HepG2 (cell line): ENCODE data around the gene KPNA3. TPM values are rescaled to one million over a fixed set of nuclear protein-coding genes. Genes with fewer than 3 reads are reported as not detected.

Experiments
- ATAC-seq: fragments of 200-7000 bp; cut with Tn5 transposase; 3 replicates; pipeline ENCODE4 v1.9.1; 2020; ENCODE audit warnings: mild to moderate bottlenecking, moderate library complexity
- BruUV-seq: library from RNA; stranded (reverse); fragments of 400-500 nt; replicated peaks from 2 replicates; lab custom pipeline; 2021; lab: Mats Ljungman, UMichigan
- CTCF ChIA-PET: fragments of 300-600 bp; formaldehyde crosslinking; extraction: SDS; loops from one replicate; lab custom pipeline; 2021; ENCODE audit warnings: low total read pairs, inconsistent platforms, low intra/inter-chr PET ratio; lab: Yijun Ruan, JAX
- POLR2A ChIA-PET: fragments of 350-600 bp; sonication (Branson Sonifier 250); formaldehyde crosslinking; loops from one replicate; lab custom pipeline; 2020; ENCODE audit warnings: antibody characterized with exemption, inconsistent platforms; lab: Yijun Ruan, JAX
- DNase-seq: peaks from one replicate; pipeline ENCODE4 v3.0.0-alpha.2; 2015; ENCODE audit warnings: low spot score
- FAIRE-seq: peaks from 3 replicates; lab custom pipeline; 2011; peaks lifted over from hg19 to GRCh38; lab: Jason Lieb, UNC
- H2AFZ ChIP-seq: one replicate; pipeline ENCODE4 v1.6.1; 2011; ENCODE audit warnings: low read length, inconsistent platforms
- H3K27ac ChIP-seq: fragments of 300-600 bp; 3 replicates; pipeline ENCODE4 v1.8.0; 2011; ENCODE audit warnings: mixed run types, mild to moderate bottlenecking, mixed read lengths, low read length, inconsistent platforms; ENCODE audit not compliant: insufficient read depth; ENCODE audit errors: extremely low read length
- H3K27me3 ChIP-seq, 2 experiments: fragments of 200-600 bp in 1 of 2; 2 replicates in 1 of 2; 3 replicates in 1 of 2; pipeline versions ENCODE4 v1.6.0 to v1.8.0; 2011; ENCODE audit warnings: low read length in 2 of 2, mild to moderate bottlenecking in 2 of 2, moderate library complexity in 2 of 2, inconsistent platforms in 1 of 2; ENCODE audit not compliant: insufficient read depth in 2 of 2, control insufficient read depth in 1 of 2
- H3K36me3 ChIP-seq, 2 experiments: fragments of 200-600 bp in 1 of 2; replicated peaks in 1 of 2; 2 replicates in 1 of 2; 3 replicates in 1 of 2; pipeline versions ENCODE4 v1.5.1 to v1.8.0; 2011; ENCODE audit warnings: low read length in 2 of 2, inconsistent platforms in 1 of 2; ENCODE audit not compliant: insufficient read depth in 2 of 2, control insufficient read depth in 1 of 2
- H3K4me1 ChIP-seq: 2 replicates; pipeline ENCODE4 v1.5.1; 2012; ENCODE audit warnings: low read length, inconsistent platforms; ENCODE audit not compliant: insufficient read depth
- H3K4me2 ChIP-seq: 2 replicates; pipeline ENCODE4 v1.6.0; 2011; ENCODE audit warnings: low read depth, low read length, inconsistent platforms
- H3K4me3 ChIP-seq, 3 experiments: fragments of 200-600 bp in 1 of 3; sonication (generic), shearing (Covaris generic) in 1 of 3; replicated peaks in 1 of 3; 2 replicates each; pipeline ENCODE4 v1.5.1; 2011 to 2016; ENCODE audit warnings: low read length in 3 of 3, inconsistent platforms in 2 of 3, low read depth in 2 of 3, mild to moderate bottlenecking in 2 of 3, control low read depth in 1 of 3, mixed read lengths in 1 of 3; ENCODE audit not compliant: insufficient read depth in 1 of 3
- H3K79me2 ChIP-seq: one replicate; pipeline ENCODE4 v1.6.1; 2011; ENCODE audit warnings: low read length, inconsistent platforms; ENCODE audit not compliant: insufficient read depth
- H3K9ac ChIP-seq: 2 replicates; pipeline ENCODE4 v1.6.0; 2011; ENCODE audit warnings: mild to moderate bottlenecking, low read depth, low read length, inconsistent platforms; ENCODE audit not compliant: insufficient read depth
- H3K9me3 ChIP-seq: 2 replicates; pipeline ENCODE4 v1.5.1; 2012; ENCODE audit warnings: mild to moderate bottlenecking, low read length
- H4K20me1 ChIP-seq: 2 replicates; pipeline ENCODE4 v1.6.0; 2011; ENCODE audit warnings: inconsistent platforms, mild to moderate bottlenecking, low read length, moderate library complexity; ENCODE audit not compliant: insufficient read depth
- CCDC6 ChIP-seq: sonication (generic); formaldehyde crosslinking; IDR thresholded peaks from 2 replicates; pipeline ENCODE4 v1.8.1; 2022; ENCODE audit warnings: mild to moderate bottlenecking, missing genetic modification reagents, moderate library complexity
- FOXK1 ChIP-seq: sonication (generic); formaldehyde crosslinking; IDR thresholded peaks from 2 replicates; pipeline ENCODE4 v1.4.0; 2020; ENCODE audit warnings: low read depth, missing genetic modification reagents, borderline replicate concordance
- RBM39 ChIP-seq: fragments of 200-400 bp; formaldehyde crosslinking; IDR thresholded peaks from one replicate; pipeline ENCODE4 v1.6.1; 2018; ENCODE audit warnings: antibody characterized with exemption, mild to moderate bottlenecking, low read depth, low read length; ENCODE audit not compliant: poor library complexity, severe bottlenecking
- SAP130 ChIP-seq: IDR thresholded peaks from 2 replicates; pipeline ENCODE4 v1.6.1; 2016; ENCODE audit warnings: low read depth
- SETDB1 ChIP-seq: sonication (generic); formaldehyde crosslinking; IDR thresholded peaks from 2 replicates; pipeline ENCODE4 v1.5.1; 2020; ENCODE audit warnings: missing genetic modification reagents, mild to moderate bottlenecking, borderline replicate concordance
- ZFP36L1 ChIP-seq: sonication (generic); formaldehyde crosslinking; IDR thresholded peaks from 2 replicates; pipeline ENCODE4 v1.8.0; 2022; ENCODE audit warnings: mild to moderate bottlenecking, missing genetic modification reagents, moderate library complexity
- ZNF562 ChIP-seq: sonication (generic); formaldehyde crosslinking; IDR thresholded peaks from 2 replicates; pipeline ENCODE4 v1.8.0; 2022; ENCODE audit warnings: missing genetic modification reagents, borderline replicate concordance
- ZNF644 ChIP-seq: IDR thresholded peaks from 2 replicates; pipeline ENCODE4 v1.6.1; 2016; ENCODE audit warnings: low read depth
- ZNF674 ChIP-seq: sonication (generic); formaldehyde crosslinking; IDR thresholded peaks from 2 replicates; pipeline ENCODE4 v1.5.0; 2020; ENCODE audit warnings: low read depth, mild to moderate bottlenecking, missing genetic modification reagents
- WGBS: methylation state at CpG from one replicate; pipeline ENCODE4 v1.1.6; 2017; ENCODE audit warnings: low lambda C conversion rate; 5-methylcytosine and 5-hydroxymethylcytosine counted together
- in situ Hi-C: cut with HindIII; loops from 2 replicates; pipeline ENCODE4 v1.10.0; 2017; ENCODE audit warnings: low pct_unique_long_range_greater_than_20kb; ENCODE audit not compliant: extremely low pct_ligation_motif_present
- intact Hi-C: fragments of 100-400 bp; cut with micrococcal nuclease; formaldehyde crosslinking; loops from one replicate; pipeline ENCODE4 v1.10.0; 2022; ENCODE audit not compliant: unreplicated experiment
- polyA plus RNA-seq, 8 experiments: library from polyadenylated mRNA; depleted of rRNA in 3 of 8; stranded (reverse) in 7 of 8; unstranded in 1 of 8; fragments of >200 nt; fragmentation: Illumina TruSeq in 4 of 8; extraction: Trizol in 4 of 8; gene quantifications; 2 replicates each; pipeline versions ENCODE4 v1.2.1 to v1.2.3, GENCODE V29; 2011 to 2016; ENCODE audit warnings: low read depth in 4 of 8, missing spikeins in 1 of 8, mixed read lengths in 1 of 8; ENCODE audit not compliant: insufficient read depth in 1 of 8
- total RNA-seq, 5 experiments: library from RNA; depleted of rRNA; stranded (reverse); fragments of >200 nt; fragmentation: Illumina TruSeq; extraction: Trizol; gene quantifications; 2 replicates each; pipeline ENCODE4 v1.2.3, GENCODE V29; 2016; ENCODE audit warnings: low read depth in 1 of 5
- TF ChIP-seq, protein P1 (sequence below): sonication (generic); formaldehyde crosslinking; IDR thresholded peaks from 2 replicates; pipeline ENCODE4 v1.4.0; 2020; ENCODE audit warnings: missing genetic modification reagents, borderline replicate concordance

The KPNA3 gene
- total and polyA plus RNA-seq, 2 of the 13 experiments (the other 11 are each of a cell fraction or from before 2014, with no cell fraction given) = 13.0 to 28.9 TPM

DNA sequence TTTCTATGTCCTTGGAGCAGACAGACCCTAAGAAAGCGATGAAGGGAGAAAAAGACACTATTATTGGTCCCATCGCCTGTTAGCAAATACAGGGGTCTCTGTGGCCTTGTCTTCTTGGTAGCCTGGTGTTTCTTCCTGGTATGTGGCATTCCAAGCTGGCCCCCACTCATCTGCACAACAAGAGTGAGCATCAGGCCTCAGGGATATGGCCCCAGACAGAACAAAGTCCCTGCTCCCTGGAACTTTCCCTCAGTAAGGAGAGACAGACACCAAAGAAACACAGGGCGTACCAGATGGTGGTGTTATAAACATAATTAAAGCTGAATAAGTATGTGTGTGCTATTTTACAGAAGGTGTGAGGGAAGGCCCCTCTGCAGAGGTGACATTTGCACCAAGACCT lies 48.2 kb upstream of the KPNA3 start:
- no peak for ATAC-seq
- TF ChIP-seq CCDC6 (CRISPR knock-in tag) = no peak
- no peak for TF ChIP-seq ZNF562 (CRISPR knock-in tag)
- TF ChIP-seq FOXK1 = no peak
- no peak for TF ChIP-seq SETDB1 (CRISPR knock-in tag)
- TF ChIP-seq ZFP36L1 = no peak
- no peak for TF ChIP-seq RBM39
- no TSS peak for BruUV-seq
- CTCF ChIA-PET = no interaction called here
- H3K4me2 ChIP-seq = no peak overlapping the region
- H4K20me1 ChIP-seq = no peaks in the 10 kb centered on the region
- no peak for FAIRE-seq
- no peaks in the 10 kb centered on the region for H3K9me3 ChIP-seq
- POLR2A ChIA-PET = interaction anchor here (1.0 to 1.5 kb wide), 2 partner anchors 35 to 48 kb away, joined by 3 to 10 read pairs; partner anchors contain the start of gene KPNA3
- no peak overlapping the region for H2AFZ ChIP-seq
- no peak overlapping the region for H3K4me3 ChIP-seq
- DNase-seq = no peak
- in situ Hi-C loops (loop anchor here (5.0 to 10.0 kb wide), 2 partner anchors 48 to 166 kb away; partner anchors contain the start of gene KPNA3), intact Hi-C loops (loop anchor here (2.0 kb wide), 1 partner anchor 172 kb away; no protein-coding TSS in a partner anchor)
- H3K36me3 ChIP-seq = no peaks in the 10 kb centered on the region
- H3K9ac ChIP-seq = no peak overlapping the region
- H3K27ac ChIP-seq = no peak overlapping the region
- H3K79me2 ChIP-seq = no peaks in the 10 kb centered on the region
- H3K27me3 ChIP-seq = no peaks in the 10 kb centered on the region
- WGBS = 88% methylated on average over 2 of the region's 3 CpGs
- peaks cover 50% of the 10 kb centered on the region for H3K4me1 ChIP-seq

DNA sequence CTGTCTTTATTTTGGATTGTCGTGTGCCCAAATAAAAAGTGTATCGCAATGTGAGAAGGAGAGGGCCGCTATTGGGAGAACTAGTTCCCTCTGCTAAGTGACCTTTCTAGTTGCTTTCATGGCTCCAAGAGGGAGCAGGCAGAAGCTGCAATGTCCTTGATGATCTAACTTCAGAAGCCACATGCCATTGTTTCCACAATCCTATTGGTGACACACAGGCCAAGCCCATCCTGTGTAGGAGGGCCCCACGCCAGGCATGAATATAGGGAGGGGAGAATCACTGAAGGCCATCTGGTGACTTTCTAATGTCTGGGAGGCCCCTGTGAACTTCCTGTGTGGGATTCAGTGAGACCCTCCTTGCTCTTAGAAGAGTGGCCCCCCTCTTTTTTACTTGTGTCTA lies 47.8 kb upstream of the KPNA3 start:
- BruUV-seq = no TSS peak
- Histone ChIP-seq H3K27me3 (no peaks in the 10 kb centered on the region), H2AFZ (no peak overlapping the region), H3K9me3 (no peaks in the 10 kb centered on the region), H4K20me1 (no peaks in the 10 kb centered on the region), H3K79me2 (no peaks in the 10 kb centered on the region), H3K27ac (no peak overlapping the region), H3K4me3 (no peak overlapping the region), H3K9ac (no peak overlapping the region), H3K36me3 (no peaks in the 10 kb centered on the region), H3K4me1 (peaks cover 51% of the 10 kb centered on the region), H3K4me2 (no peak overlapping the region)
- FAIRE-seq (no peak), DNase-seq (peak; percentile 61), ATAC-seq (peak; percentile 32; the same call in 2 of the 3 replicates)
- CTCF ChIA-PET = no interaction called here
- WGBS = 95% methylated on average over 4 of the region's 4 CpGs
- POLR2A ChIA-PET = interaction anchor here (1.5 kb wide), 1 partner anchor 47 kb away, joined by 10 read pairs; the partner anchor contains the start of gene KPNA3
- TF ChIP-seq, protein P1, sequence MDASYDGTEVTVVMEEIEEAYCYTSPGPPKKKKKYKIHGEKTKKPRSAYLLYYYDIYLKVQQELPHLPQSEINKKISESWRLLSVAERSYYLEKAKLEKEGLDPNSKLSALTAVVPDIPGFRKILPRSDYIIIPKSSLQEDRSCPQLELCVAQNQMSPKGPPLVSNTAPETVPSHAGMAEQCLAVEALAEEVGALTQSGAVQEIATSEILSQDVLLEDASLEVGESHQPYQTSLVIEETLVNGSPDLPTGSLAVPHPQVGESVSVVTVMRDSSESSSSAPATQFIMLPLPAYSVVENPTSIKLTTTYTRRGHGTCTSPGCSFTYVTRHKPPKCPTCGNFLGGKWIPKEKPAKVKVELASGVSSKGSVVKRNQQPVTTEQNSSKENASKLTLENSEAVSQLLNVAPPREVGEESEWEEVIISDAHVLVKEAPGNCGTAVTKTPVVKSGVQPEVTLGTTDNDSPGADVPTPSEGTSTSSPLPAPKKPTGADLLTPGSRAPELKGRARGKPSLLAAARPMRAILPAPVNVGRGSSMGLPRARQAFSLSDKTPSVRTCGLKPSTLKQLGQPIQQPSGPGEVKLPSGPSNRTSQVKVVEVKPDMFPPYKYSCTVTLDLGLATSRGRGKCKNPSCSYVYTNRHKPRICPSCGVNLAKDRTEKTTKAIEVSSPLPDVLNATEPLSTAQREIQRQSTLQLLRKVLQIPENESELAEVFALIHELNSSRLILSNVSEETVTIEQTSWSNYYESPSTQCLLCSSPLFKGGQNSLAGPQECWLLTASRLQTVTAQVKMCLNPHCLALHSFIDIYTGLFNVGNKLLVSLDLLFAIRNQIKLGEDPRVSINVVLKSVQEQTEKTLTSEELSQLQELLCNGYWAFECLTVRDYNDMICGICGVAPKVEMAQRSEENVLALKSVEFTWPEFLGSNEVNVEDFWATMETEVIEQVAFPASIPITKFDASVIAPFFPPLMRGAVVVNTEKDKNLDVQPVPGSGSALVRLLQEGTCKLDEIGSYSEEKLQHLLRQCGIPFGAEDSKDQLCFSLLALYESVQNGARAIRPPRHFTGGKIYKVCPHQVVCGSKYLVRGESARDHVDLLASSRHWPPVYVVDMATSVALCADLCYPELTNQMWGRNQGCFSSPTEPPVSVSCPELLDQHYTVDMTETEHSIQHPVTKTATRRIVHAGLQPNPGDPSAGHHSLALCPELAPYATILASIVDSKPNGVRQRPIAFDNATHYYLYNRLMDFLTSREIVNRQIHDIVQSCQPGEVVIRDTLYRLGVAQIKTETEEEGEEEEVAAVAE (CRISPR knock-in tag) = peak; percentile 54; the same call in 1 of the 2 replicates
- TF ChIP-seq ZNF644 (no peak), SAP130 (CRISPR knock-in tag) (peak; percentile 23; the same call in 1 of the 2 replicates), ZNF674 (no peak)
- in situ Hi-C loops = loop anchor here (5.0 to 10.0 kb wide), 2 partner anchors 48 to 165 kb away; partner anchors contain the start of gene KPNA3
- intact Hi-C loops = loop anchor here (2.0 kb wide), 1 partner anchor 171 kb away; no protein-coding TSS in a partner anchor
